CD14-positive monocyte (primary cell): ENCODE measurements around the gene INTS3. TPM values are rescaled to one million over a fixed set of nuclear protein-coding genes. Genes with fewer than 3 reads are reported as not detected.
A peak's percentile ranks its signal among the peaks of the same experiment; 100 is the strongest.

Experiments used
- DNase-seq, 3 donors: peaks; one replicate each; pipeline ENCODE4 v3.0.0-alpha.2; 2011 to 2022
- H2AFZ ChIP-seq: 2 replicates; pipeline ENCODE4 v1.6.0; 2012; ENCODE audit warnings: mild to moderate bottlenecking, low read depth, low read length, inconsistent platforms; ENCODE audit not compliant: insufficient read depth, poor library complexity, severe bottlenecking
- H3K27ac ChIP-seq, 2 donors: 1 replicate in 1 of 2; 2 replicates in 1 of 2; pipeline ENCODE4 v1.5.1; 2012 to 2013; ENCODE audit warnings: low read length in 2 of 2, control low read depth in 1 of 2, inconsistent platforms in 1 of 2, low read depth in 1 of 2, mild to moderate bottlenecking in 1 of 2
- H3K27me3 ChIP-seq, 2 donors: one replicate each; pipeline versions ENCODE4 v1.6.0 to v1.6.1; 2011 to 2013; ENCODE audit warnings: low read length in 2 of 2; ENCODE audit not compliant: control insufficient read depth in 2 of 2, insufficient read depth in 2 of 2
- H3K36me3 ChIP-seq, 2 donors: replicated peaks in 1 of 2; 1 replicate in 1 of 2; 2 replicates in 1 of 2; pipeline versions ENCODE4 v1.5.1 to v1.6.1; 2012 to 2013; ENCODE audit warnings: low read length in 2 of 2, control low read depth in 1 of 2, inconsistent platforms in 1 of 2, mild to moderate bottlenecking in 1 of 2; ENCODE audit not compliant: insufficient read depth in 2 of 2, control insufficient read depth in 1 of 2
- H3K4me1 ChIP-seq, 2 donors: 1 replicate in 1 of 2; 2 replicates in 1 of 2; pipeline versions ENCODE4 v1.5.1 to v1.6.1; 2012 to 2013; ENCODE audit warnings: low read length in 2 of 2, control low read depth in 1 of 2, inconsistent platforms in 1 of 2, mild to moderate bottlenecking in 1 of 2, moderate library complexity in 1 of 2; ENCODE audit not compliant: insufficient read depth in 2 of 2, control insufficient read depth in 1 of 2
- H3K4me2 ChIP-seq: replicated peaks from 2 replicates; pipeline ENCODE3; 2012; ENCODE audit warnings: low read length, moderate library complexity, mild to moderate bottlenecking; ENCODE audit not compliant: poor library complexity, severe bottlenecking; ENCODE audit errors: extremely low read depth
- H3K4me3 ChIP-seq, 3 experiments: fragments of 200-600 bp in 1 of 3; sonication (generic) in 1 of 3; replicated peaks in 1 of 3; 1 replicate in 2 of 3; 2 replicates in 1 of 3; pipeline ENCODE4 v1.5.1; 2011 to 2013; ENCODE audit warnings: low read length in 3 of 3, mild to moderate bottlenecking in 3 of 3, control low read depth in 2 of 3, low read depth in 2 of 3, inconsistent platforms in 1 of 3, moderate library complexity in 1 of 3
- H3K79me2 ChIP-seq: 2 replicates; pipeline ENCODE4 v1.6.0; 2012; ENCODE audit warnings: mild to moderate bottlenecking, control low read depth, inconsistent platforms, low read length, moderate library complexity; ENCODE audit not compliant: insufficient read depth
- H3K9ac ChIP-seq: 2 replicates; pipeline ENCODE4 v1.6.0; 2017; ENCODE audit warnings: low read length, mild to moderate bottlenecking; ENCODE audit not compliant: insufficient read depth, poor library complexity, severe bottlenecking
- H3K9me3 ChIP-seq, 2 donors: replicated peaks in 1 of 2; 1 replicate in 1 of 2; 2 replicates in 1 of 2; pipeline versions ENCODE4 v1.5.1 to v1.6.1; 2012 to 2013; ENCODE audit warnings: low read length in 2 of 2, control low read depth in 1 of 2; ENCODE audit not compliant: control insufficient read depth in 1 of 2, insufficient read depth in 1 of 2
- H4K20me1 ChIP-seq: 2 replicates; pipeline ENCODE4 v1.6.0; 2012; ENCODE audit warnings: mild to moderate bottlenecking, low read length, control low read depth, moderate library complexity; ENCODE audit not compliant: insufficient read depth
- H3K27ac Mint-ChIP-seq, 7 donors: one replicate each; pipeline ENCODE4 v1.8.0; 2020; ENCODE audit warnings: mild to moderate bottlenecking in 7 of 7, mixed read lengths in 7 of 7, moderate library complexity in 6 of 7, inconsistent platforms in 2 of 7
- H3K27me3 Mint-ChIP-seq, 3 donors: one replicate each; pipeline ENCODE4 v1.8.0; 2021 to 2022; ENCODE audit warnings: low read depth in 3 of 3, mild to moderate bottlenecking in 3 of 3, mixed read lengths in 3 of 3, moderate library complexity in 3 of 3, inconsistent platforms in 1 of 3
- H3K36me3 Mint-ChIP-seq, 2 donors: one replicate each; pipeline ENCODE4 v1.8.0; 2020; ENCODE audit warnings: mixed read lengths in 2 of 2, inconsistent platforms in 1 of 2, mild to moderate bottlenecking in 1 of 2
- H3K4me1 Mint-ChIP-seq: one replicate; pipeline ENCODE4 v1.8.0; 2020; ENCODE audit warnings: mild to moderate bottlenecking, mixed read lengths
- H3K4me3 Mint-ChIP-seq, 2 donors: one replicate each; pipeline ENCODE4 v1.8.0; 2020; ENCODE audit warnings: mild to moderate bottlenecking in 2 of 2, mixed read lengths in 2 of 2, moderate library complexity in 1 of 2
- H3K9me3 Mint-ChIP-seq, 7 donors: one replicate each; pipeline ENCODE4 v1.8.0; 2020 to 2022; ENCODE audit warnings: mixed read lengths in 7 of 7, mild to moderate bottlenecking in 6 of 7, moderate library complexity in 6 of 7, inconsistent platforms in 2 of 7
- WGBS: methylation state at CpG from one replicate; pipeline ENCODE4 v1.1.5; 2013; ENCODE audit warnings: missing lambda C conversion rate; ENCODE audit not compliant: insufficient coverage; 5-methylcytosine and 5-hydroxymethylcytosine counted together
- intact Hi-C, 2 donors: fragments of 100-400 bp; cut with micrococcal nuclease; formaldehyde crosslinking; loops; one replicate each; pipeline versions ENCODE4 v1.15.0 to v1.15.1; 2023
- polyA plus RNA-seq, 3 donors: library from polyadenylated mRNA; depleted of rRNA in 1 of 3; unstranded in 2 of 3; stranded (reverse) in 1 of 3; fragments of 300-500 nt in 2 of 3; fragments of >200 nt in 1 of 3; fragmentation: Illumina TruSeq in 2 of 3; gene quantifications; 1 replicate in 2 of 3; 2 replicates in 1 of 3; pipeline ENCODE4 v1.2.3, GENCODE V29; 2012 to 2021
- TF ChIP-seq, protein P1 (sequence below): fragments of 200-600 bp; IDR thresholded peaks from one replicate; pipeline ENCODE4 v1.8.0; 2022; ENCODE audit warnings: antibody characterized with exemption, mild to moderate bottlenecking

The INTS3 gene
- polyA plus RNA-seq, 3 donors, result 9.2 to 76.9 (median 15.9) TPM

DNA sequence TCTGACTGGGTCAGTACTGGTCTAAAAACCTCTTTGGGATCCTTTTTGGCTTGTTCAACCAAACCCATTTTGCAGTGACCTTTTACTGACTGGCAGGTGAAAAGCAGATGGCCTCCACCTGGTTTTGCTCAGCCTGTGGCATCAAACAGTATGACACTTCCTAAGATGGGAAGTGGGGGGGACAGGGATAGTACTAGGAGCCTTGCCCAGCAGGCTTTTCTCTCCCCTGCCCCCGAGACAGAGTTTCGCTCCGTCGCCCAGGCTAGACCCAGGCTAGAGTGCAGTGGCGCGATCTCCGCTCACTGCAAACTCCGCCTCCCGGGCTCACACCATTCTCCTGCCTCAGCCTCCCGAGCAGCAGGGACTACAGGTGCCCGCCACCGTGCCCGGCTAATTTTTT lies 18.3 kb downstream of the INTS3 start:
- intact Hi-C loops, result loop anchor here (5.0 to 10.0 kb wide), 2 partner anchors 69 to 231 kb away; partner anchors contain the start of gene NPR1 (in 2 of the 2)
- TF ChIP-seq, protein P1, sequence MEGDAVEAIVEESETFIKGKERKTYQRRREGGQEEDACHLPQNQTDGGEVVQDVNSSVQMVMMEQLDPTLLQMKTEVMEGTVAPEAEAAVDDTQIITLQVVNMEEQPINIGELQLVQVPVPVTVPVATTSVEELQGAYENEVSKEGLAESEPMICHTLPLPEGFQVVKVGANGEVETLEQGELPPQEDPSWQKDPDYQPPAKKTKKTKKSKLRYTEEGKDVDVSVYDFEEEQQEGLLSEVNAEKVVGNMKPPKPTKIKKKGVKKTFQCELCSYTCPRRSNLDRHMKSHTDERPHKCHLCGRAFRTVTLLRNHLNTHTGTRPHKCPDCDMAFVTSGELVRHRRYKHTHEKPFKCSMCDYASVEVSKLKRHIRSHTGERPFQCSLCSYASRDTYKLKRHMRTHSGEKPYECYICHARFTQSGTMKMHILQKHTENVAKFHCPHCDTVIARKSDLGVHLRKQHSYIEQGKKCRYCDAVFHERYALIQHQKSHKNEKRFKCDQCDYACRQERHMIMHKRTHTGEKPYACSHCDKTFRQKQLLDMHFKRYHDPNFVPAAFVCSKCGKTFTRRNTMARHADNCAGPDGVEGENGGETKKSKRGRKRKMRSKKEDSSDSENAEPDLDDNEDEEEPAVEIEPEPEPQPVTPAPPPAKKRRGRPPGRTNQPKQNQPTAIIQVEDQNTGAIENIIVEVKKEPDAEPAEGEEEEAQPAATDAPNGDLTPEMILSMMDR, result no peak
- Histone ChIP-seq H3K36me3 (peaks cover 75 to 95% of the 10 kb centered on the region in 2 donors), H3K4me2 (no peak overlapping the region), H4K20me1 (no peaks in the 10 kb centered on the region), H3K9me3 (no peaks in the 10 kb centered on the region), H3K27ac (no peak overlapping the region), H3K27me3 (no peaks in the 10 kb centered on the region), H3K79me2 (no peaks in the 10 kb centered on the region), H3K4me1 (peaks cover 15 to 27% of the 10 kb centered on the region in 2 donors), H3K4me3 (no peak overlapping the region), H2AFZ (no peak overlapping the region), H3K9ac (no peak overlapping the region)
- H3K4me3 Mint-ChIP-seq, result no peak overlapping the region
- H3K27me3 Mint-ChIP-seq, result peaks cover 0 to 4% (median 0%) of the 10 kb centered on the region in 3 donors
- peaks cover 78 to 97% of the 10 kb centered on the region in 2 donors for H3K36me3 Mint-ChIP-seq
- no peaks in the 10 kb centered on the region for H3K9me3 Mint-ChIP-seq
- H3K4me1 Mint-ChIP-seq, result peaks cover 42% of the 10 kb centered on the region
- DNase-seq, result no peak
- H3K27ac Mint-ChIP-seq, result peak overlapping the region in 1 of 7 donors; percentile 54
- 100% methylated on average over 7 of the region's 13 CpGs for WGBS

DNA sequence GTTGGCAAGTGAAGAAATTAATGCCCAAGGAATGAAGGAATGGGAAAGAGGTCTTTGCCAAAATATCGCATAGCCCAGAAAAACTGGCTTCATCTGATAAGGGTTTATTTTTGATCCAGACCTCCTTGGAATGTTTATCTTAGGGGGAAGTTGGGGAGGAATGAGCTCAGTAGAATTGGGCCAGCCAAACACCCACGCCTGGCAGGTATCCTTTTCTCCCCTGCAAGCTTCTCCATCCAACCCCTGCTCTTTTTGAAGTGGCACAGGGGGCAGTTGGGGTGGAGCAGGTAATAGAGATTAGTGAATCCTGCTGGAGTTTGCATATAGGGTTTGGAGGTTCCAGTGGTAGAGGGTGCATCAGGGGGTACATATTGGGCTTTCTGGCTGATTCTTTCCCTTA lies 21.1 kb downstream of the INTS3 start:
- Mint-ChIP-seq H3K36me3 (peaks cover 76 to 97% of the 10 kb centered on the region in 2 donors), H3K4me1 (peaks cover 20% of the 10 kb centered on the region), H3K27me3 (peaks cover 0 to under 1% (median 0%) of the 10 kb centered on the region in 3 donors), H3K4me3 (no peak overlapping the region), H3K9me3 (no peaks in the 10 kb centered on the region), H3K27ac (peak overlapping the region in 2 of 7 donors; percentile 12 to 84)
- intact Hi-C loops, result loop anchor here (5.0 to 10.0 kb wide), 2 partner anchors 72 to 234 kb away; partner anchors contain the start of gene NPR1 (in 2 of the 2)
- Histone ChIP-seq H3K4me2 (no peak overlapping the region), H3K9ac (no peak overlapping the region), H3K4me3 (no peak overlapping the region), H3K36me3 (peaks cover 76 to 95% of the 10 kb centered on the region in 2 donors), H3K27ac (no peak overlapping the region), H3K79me2 (no peaks in the 10 kb centered on the region), H3K27me3 (no peaks in the 10 kb centered on the region), H3K4me1 (peaks cover 6 to 9% of the 10 kb centered on the region in 2 donors), H4K20me1 (no peaks in the 10 kb centered on the region), H2AFZ (no peak overlapping the region), H3K9me3 (no peaks in the 10 kb centered on the region)
- TF ChIP-seq, protein P1, result no peak
- WGBS, result 100% methylated on average over 1 of the region's 2 CpGs
- no peak for DNase-seq
